SK-N-SH (cell line): ENCODE measurements around the gene STXBP6. TPM values are rescaled to one million over a fixed set of nuclear protein-coding genes. Genes with fewer than 3 reads are reported as not detected.

Source experiments
- CTCF ChIA-PET: fragments of 300-600, 350-600 bp; formaldehyde crosslinking; extraction: SDS; loops from one replicate; lab custom pipeline; 2021; lab: Yijun Ruan, JAX
- POLR2A ChIA-PET: fragments of 350-600 bp; sonication (Branson Sonifier 250); formaldehyde crosslinking; extraction: SDS; loops from one replicate; lab custom pipeline; 2020; ENCODE audit warnings: antibody characterized with exemption, inconsistent platforms; lab: Yijun Ruan, JAX
- DNase-seq: peaks from one replicate; pipeline ENCODE4 v3.0.0; 2012
- H2AFZ ChIP-seq: fragments of 200-600 bp; sonication (generic); 2 replicates; pipeline ENCODE4 v1.8.1; 2016; ENCODE audit warnings: antibody characterized with exemption, mild to moderate bottlenecking, low read depth
- H3F3A ChIP-seq: fragments of 200-600 bp; sonication (generic); replicated peaks from 2 replicates; pipeline ENCODE3; 2016; ENCODE audit warnings: antibody characterized with exemption, mild to moderate bottlenecking; ENCODE audit not compliant: insufficient read depth
- H3K27ac ChIP-seq, 2 experiments: fragments of 200-500 bp in 1 of 2; fragments of 200-600 bp in 1 of 2; sonication (Bioruptor generic) in 1 of 2; sonication (generic), shearing (Covaris generic) in 1 of 2; 2 replicates each; pipeline versions ENCODE4 v1.5.1 to v1.6.1; 2014 to 2016; ENCODE audit warnings: low read depth in 2 of 2, inconsistent platforms in 1 of 2, low read length in 1 of 2, mild to moderate bottlenecking in 1 of 2, mixed read lengths in 1 of 2
- H3K27me3 ChIP-seq: fragments of 200-600 bp; sonication (generic), shearing (Covaris generic); 2 replicates; pipeline ENCODE4 v1.6.1; 2016; ENCODE audit warnings: mixed run types; ENCODE audit not compliant: insufficient read depth
- H3K36me3 ChIP-seq, 2 experiments: fragments of 200-500 bp in 1 of 2; fragments of 200-600 bp in 1 of 2; sonication (Bioruptor generic) in 1 of 2; sonication (generic) in 1 of 2; replicated peaks in 1 of 2; 2 replicates each; pipeline versions ENCODE3 to v1.5.1; 2014 to 2016; ENCODE audit warnings: low read length in 1 of 2, mild to moderate bottlenecking in 1 of 2; ENCODE audit not compliant: insufficient read depth in 2 of 2, control insufficient read depth in 1 of 2
- H3K4me1 ChIP-seq, 2 experiments: fragments of 200-500 bp in 1 of 2; fragments of 200-600 bp in 1 of 2; sonication (Bioruptor generic) in 1 of 2; sonication (generic), shearing (Covaris generic) in 1 of 2; 2 replicates each; pipeline versions ENCODE4 v1.5.1 to v1.6.1; 2014 to 2016; ENCODE audit warnings: low read depth in 1 of 2, low read length in 1 of 2, mixed run types in 1 of 2; ENCODE audit not compliant: insufficient read depth in 2 of 2, control insufficient read depth in 1 of 2
- H3K4me2 ChIP-seq: fragments of 200-600 bp; sonication (generic), shearing (Covaris generic); 2 replicates; pipeline ENCODE4 v1.6.1; 2017; ENCODE audit warnings: mixed run types
- H3K4me3 ChIP-seq, 2 experiments: fragments of 200-500 bp in 1 of 2; fragments of 200-600 bp in 1 of 2; sonication (Bioruptor generic) in 1 of 2; sonication (generic), shearing (Covaris generic) in 1 of 2; 2 replicates each; pipeline versions ENCODE4 v1.5.1 to v1.8.1; 2014 to 2016; ENCODE audit warnings: low read depth in 2 of 2, inconsistent platforms in 1 of 2, low read length in 1 of 2, mild to moderate bottlenecking in 1 of 2, mixed read lengths in 1 of 2, moderate library complexity in 1 of 2
- H3K79me2 ChIP-seq: fragments of 200-600 bp; sonication (generic); 2 replicates; pipeline ENCODE4 v1.8.1; 2017; ENCODE audit warnings: mild to moderate bottlenecking; ENCODE audit not compliant: insufficient read depth
- H3K9ac ChIP-seq: fragments of 200-600 bp; sonication (generic); 2 replicates; pipeline ENCODE4 v1.6.1; 2017; ENCODE audit warnings: mixed run types
- H3K9me2 ChIP-seq: fragments of 200-600 bp; sonication (generic); 2 replicates; pipeline ENCODE4 v1.6.1; 2017; ENCODE audit warnings: mixed run types
- H3K9me3 ChIP-seq: fragments of 200-600 bp; sonication (generic); 2 replicates; pipeline ENCODE4 v1.6.1; 2017; ENCODE audit warnings: mixed run types, mild to moderate bottlenecking, moderate library complexity
- H4K20me1 ChIP-seq: fragments of 200-600 bp; sonication (generic); 2 replicates; pipeline ENCODE4 v1.6.1; 2017; ENCODE audit warnings: mild to moderate bottlenecking, mixed run types; ENCODE audit not compliant: insufficient read depth
- EP300 ChIP-seq, 2 experiments: IDR thresholded peaks; 2 replicates each; pipeline versions ENCODE4 v1.4.0 to v1.6.1; 2012; ENCODE audit warnings: borderline replicate concordance in 1 of 2, low read depth in 1 of 2, low read length in 1 of 2
- EZH2phosphoT487 ChIP-seq: fragments of 200-600 bp; sonication (generic); IDR thresholded peaks from 2 replicates; pipeline ENCODE4 v1.6.1; 2017; ENCODE audit warnings: low read depth, mixed run types, mild to moderate bottlenecking, antibody characterized with exemption, moderate library complexity, borderline replicate concordance
- FOXJ3 ChIP-seq: sonication (generic); formaldehyde crosslinking; IDR thresholded peaks from 2 replicates; pipeline ENCODE4 v1.5.1; 2020; ENCODE audit warnings: mild to moderate bottlenecking, missing genetic modification reagents
- JUND ChIP-seq: IDR thresholded peaks from 2 replicates; pipeline ENCODE4 v1.4.0; 2012
- NFIC ChIP-seq: IDR thresholded peaks from 2 replicates; pipeline ENCODE4 v1.4.0; 2012; ENCODE audit warnings: borderline replicate concordance
- RAD21 ChIP-seq: IDR thresholded peaks from 2 replicates; pipeline ENCODE4 v1.6.1; 2012; ENCODE audit warnings: mild to moderate bottlenecking, low read length
- RXRA ChIP-seq: IDR thresholded peaks from 2 replicates; pipeline ENCODE4 v1.4.0; 2012; ENCODE audit warnings: low read depth, mild to moderate bottlenecking, borderline replicate concordance
- SMC3 ChIP-seq: IDR thresholded peaks from 2 replicates; pipeline ENCODE4 v1.6.1; 2012; ENCODE audit warnings: low read depth, low read length, improper control_type of control experiment
- TCF12 ChIP-seq: IDR thresholded peaks from 2 replicates; pipeline ENCODE4 v1.4.0; 2012
- USF1 ChIP-seq: IDR thresholded peaks from 2 replicates; pipeline ENCODE4 v1.4.0; 2012; ENCODE audit warnings: low read depth, borderline replicate concordance
- YY1 ChIP-seq: IDR thresholded peaks from 2 replicates; pipeline ENCODE4 v1.4.0; 2012; ENCODE audit warnings: low read depth, mild to moderate bottlenecking
- WGBS: methylation state at CpG from one replicate; pipeline ENCODE4 v1.1.6; 2017; ENCODE audit warnings: low lambda C conversion rate; 5-methylcytosine and 5-hydroxymethylcytosine counted together
- polyA plus RNA-seq, 3 experiments: library from polyadenylated mRNA; depleted of rRNA; stranded (reverse); fragments of >200 nt; gene quantifications; 2 replicates each; pipeline ENCODE4 v1.2.3, GENCODE V29; 2012
- TF ChIP-seq, protein P1 (sequence below): IDR thresholded peaks from 2 replicates; pipeline ENCODE4; 2012
- TF ChIP-seq, protein P2 (sequence below): fragments of 200-600 bp; sonication (generic); IDR thresholded peaks from 2 replicates; pipeline ENCODE4 v1.6.1; 2017; ENCODE audit warnings: antibody characterized with exemption, mild to moderate bottlenecking, moderate library complexity

STXBP6 gene
- polyA plus RNA-seq, 1 of the 3 experiments (the other 2 are of a cell fraction), result 0.16 TPM

DNA sequence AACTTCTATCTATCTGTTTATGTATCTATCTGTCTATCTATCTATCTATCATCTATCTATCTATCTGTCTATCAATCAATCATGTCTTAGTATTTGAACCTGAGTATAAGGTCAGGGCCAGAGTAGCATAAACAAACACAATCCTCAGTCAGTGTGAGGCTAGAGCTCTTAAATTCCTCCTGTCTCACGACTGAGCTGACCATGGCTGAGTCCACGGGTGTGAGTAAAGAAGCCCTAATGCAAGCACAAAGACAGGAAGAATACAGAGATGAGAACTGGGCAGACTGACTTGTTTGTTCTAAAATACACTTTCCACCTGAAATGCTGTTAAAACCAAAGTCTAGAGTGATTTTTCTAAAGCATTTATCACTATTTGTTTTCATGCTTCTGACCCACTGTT is 47.2 kb upstream of the STXBP6 start (continued):
- TF ChIP-seq, protein P1, sequence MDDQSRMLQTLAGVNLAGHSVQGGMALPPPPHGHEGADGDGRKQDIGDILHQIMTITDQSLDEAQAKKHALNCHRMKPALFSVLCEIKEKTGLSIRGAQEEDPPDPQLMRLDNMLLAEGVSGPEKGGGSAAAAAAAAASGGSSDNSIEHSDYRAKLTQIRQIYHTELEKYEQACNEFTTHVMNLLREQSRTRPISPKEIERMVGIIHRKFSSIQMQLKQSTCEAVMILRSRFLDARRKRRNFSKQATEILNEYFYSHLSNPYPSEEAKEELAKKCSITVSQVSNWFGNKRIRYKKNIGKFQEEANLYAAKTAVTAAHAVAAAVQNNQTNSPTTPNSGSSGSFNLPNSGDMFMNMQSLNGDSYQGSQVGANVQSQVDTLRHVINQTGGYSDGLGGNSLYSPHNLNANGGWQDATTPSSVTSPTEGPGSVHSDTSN, result no peak
- no peak for TF ChIP-seq FOXJ3

GRCh38 chr14:25095736-25096437 is 45.9 kb upstream of the STXBP6 start:
- Histone ChIP-seq H2AFZ (no peak overlapping the region), H3K9me3 (no peaks in the 10 kb centered on the region), H4K20me1 (no peaks in the 10 kb centered on the region), H3K9ac (no peak overlapping the region), H3K9me2 (no peaks in the 10 kb centered on the region), H3K27ac (no peak overlapping the region), H3F3A (no peaks in the 10 kb centered on the region), H3K4me2 (no peak overlapping the region), H3K79me2 (no peaks in the 10 kb centered on the region), H3K27me3 (no peaks in the 10 kb centered on the region; the same call in 1 of the 2 replicates), H3K36me3 (no peaks in the 10 kb centered on the region), H3K4me3 (no peak overlapping the region), H3K4me1 (no peaks in the 10 kb centered on the region)
- TF ChIP-seq YY1 (no peak), TCF12 (no peak), EP300 (IDR thresholded peaks at IDR 0.05; ENCODE audit: borderline replicate concordance in 1 of 2, low read depth in 1 of 2, low read length in 1 of 2) (no peak), NFIC (no peak), SMC3 (no peak), EZH2phosphoT487 (no peak), USF1 (no peak), RXRA (no peak), FOXJ3 (no peak), RAD21 (no peak), JUND (no peak)
- TF ChIP-seq, protein P2, sequence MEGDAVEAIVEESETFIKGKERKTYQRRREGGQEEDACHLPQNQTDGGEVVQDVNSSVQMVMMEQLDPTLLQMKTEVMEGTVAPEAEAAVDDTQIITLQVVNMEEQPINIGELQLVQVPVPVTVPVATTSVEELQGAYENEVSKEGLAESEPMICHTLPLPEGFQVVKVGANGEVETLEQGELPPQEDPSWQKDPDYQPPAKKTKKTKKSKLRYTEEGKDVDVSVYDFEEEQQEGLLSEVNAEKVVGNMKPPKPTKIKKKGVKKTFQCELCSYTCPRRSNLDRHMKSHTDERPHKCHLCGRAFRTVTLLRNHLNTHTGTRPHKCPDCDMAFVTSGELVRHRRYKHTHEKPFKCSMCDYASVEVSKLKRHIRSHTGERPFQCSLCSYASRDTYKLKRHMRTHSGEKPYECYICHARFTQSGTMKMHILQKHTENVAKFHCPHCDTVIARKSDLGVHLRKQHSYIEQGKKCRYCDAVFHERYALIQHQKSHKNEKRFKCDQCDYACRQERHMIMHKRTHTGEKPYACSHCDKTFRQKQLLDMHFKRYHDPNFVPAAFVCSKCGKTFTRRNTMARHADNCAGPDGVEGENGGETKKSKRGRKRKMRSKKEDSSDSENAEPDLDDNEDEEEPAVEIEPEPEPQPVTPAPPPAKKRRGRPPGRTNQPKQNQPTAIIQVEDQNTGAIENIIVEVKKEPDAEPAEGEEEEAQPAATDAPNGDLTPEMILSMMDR, result no peak
- TF ChIP-seq, protein P1, result no peak
- ChIA-PET POLR2A (no interaction called here), CTCF (no interaction called here)
- 12% methylated on average over 5 of the region's 5 CpGs for WGBS
- DNase-seq, result no peak
